RWPE1 (cell line): ENCODE measurements around the gene ACTL6B.

Experiments used
- CTCF ChIA-PET: fragments of 350-600 bp; sonication (Branson Sonifier 250); formaldehyde crosslinking; extraction: SDS; loops from one replicate; lab custom pipeline; 2021; lab: Yijun Ruan, JAX
- POLR2A ChIA-PET: fragments of 400-600 bp; formaldehyde crosslinking; extraction: SDS; loops from one replicate; lab custom pipeline; 2020; ENCODE audit warnings: antibody characterized with exemption; ENCODE audit not compliant: low non-redundant PET; lab: Yijun Ruan, JAX
- DNase-seq: peaks from one replicate; pipeline ENCODE4 v3.0.0; 2012; ENCODE audit warnings: low spot score
- H3K27ac ChIP-seq: fragments of 450-650 bp; 2 replicates; pipeline ENCODE4 v1.5.1; 2017
- TF ChIP-seq, protein P1 (sequence below): fragments of 450-650 bp; conservative IDR thresholded peaks from 2 replicates; pipeline ENCODE4 v1.5.1; 2017; ENCODE audit warnings: low read depth, mild to moderate bottlenecking

The ACTL6B gene

DNA sequence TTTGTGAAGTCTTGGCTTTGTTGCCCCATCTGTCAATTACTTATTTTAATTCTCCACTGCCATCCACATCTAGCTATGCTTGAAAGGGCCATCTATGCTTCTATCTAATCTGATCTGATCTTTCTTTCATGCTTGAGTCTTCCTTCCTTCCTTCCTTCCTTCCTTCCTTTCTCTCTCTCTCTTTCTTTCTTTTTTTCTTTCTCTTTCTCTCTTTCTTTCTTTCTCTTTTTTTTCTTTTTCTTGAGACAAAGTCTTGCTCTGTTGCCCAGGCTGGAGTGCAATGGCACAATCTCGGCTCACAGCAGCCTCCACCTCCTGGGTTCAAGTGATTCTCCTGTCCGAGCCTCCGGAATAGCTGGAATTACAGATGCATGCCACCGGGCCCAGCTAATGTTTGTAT, 26.2 kb downstream of the ACTL6B start:
- TF ChIP-seq, protein P1, sequence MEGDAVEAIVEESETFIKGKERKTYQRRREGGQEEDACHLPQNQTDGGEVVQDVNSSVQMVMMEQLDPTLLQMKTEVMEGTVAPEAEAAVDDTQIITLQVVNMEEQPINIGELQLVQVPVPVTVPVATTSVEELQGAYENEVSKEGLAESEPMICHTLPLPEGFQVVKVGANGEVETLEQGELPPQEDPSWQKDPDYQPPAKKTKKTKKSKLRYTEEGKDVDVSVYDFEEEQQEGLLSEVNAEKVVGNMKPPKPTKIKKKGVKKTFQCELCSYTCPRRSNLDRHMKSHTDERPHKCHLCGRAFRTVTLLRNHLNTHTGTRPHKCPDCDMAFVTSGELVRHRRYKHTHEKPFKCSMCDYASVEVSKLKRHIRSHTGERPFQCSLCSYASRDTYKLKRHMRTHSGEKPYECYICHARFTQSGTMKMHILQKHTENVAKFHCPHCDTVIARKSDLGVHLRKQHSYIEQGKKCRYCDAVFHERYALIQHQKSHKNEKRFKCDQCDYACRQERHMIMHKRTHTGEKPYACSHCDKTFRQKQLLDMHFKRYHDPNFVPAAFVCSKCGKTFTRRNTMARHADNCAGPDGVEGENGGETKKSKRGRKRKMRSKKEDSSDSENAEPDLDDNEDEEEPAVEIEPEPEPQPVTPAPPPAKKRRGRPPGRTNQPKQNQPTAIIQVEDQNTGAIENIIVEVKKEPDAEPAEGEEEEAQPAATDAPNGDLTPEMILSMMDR: no peak
- peak overlapping the region; percentile 19 for H3K27ac ChIP-seq
- no peak for DNase-seq
- ChIA-PET POLR2A (no interaction called here), CTCF (interaction anchor here (0.5 to 1.0 kb wide), 3 partner anchors 9 to 90 kb away, joined by 4 to 7 read pairs (median 5); partner anchors contain the start of gene EPO)

- TF ChIP-seq, protein P1: peak; percentile 34; the same call in 1 of the 2 replicates
- ChIA-PET CTCF (interaction anchor here (0.6 to 1.0 kb wide), 4 partner anchors 21 to 184 kb away, joined by 3 to 4 read pairs (median 4); no protein-coding TSS in a partner anchor), POLR2A (no interaction called here)
- H3K27ac ChIP-seq: peak overlapping the region; percentile 19
- DNase-seq: no peak
These were observed 27.0 kb downstream of the ACTL6B start for GRCh38 chr7:100629117-100629716.

DNA sequence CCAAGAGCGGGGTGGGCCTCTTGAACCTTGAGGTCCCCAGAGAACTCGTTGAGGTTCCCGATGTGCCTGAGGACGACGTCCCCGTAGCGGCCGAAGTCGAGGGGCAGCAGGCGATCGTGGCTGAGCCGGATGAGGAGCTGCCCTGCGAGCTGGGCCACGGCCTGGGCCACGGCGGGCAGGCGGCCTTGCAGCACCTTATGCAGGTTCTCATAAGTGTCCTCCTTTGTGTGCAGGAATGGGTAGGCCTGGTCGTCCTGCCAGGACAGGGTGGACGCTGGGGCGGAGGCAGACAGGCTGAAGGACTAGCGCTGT, 29.1 kb downstream of the ACTL6B start:
- ChIA-PET CTCF (interaction anchor here (0.7 to 1.1 kb wide), 2 partner anchors 71 to 78 kb away, joined by 4 to 6 read pairs; no protein-coding TSS in a partner anchor), POLR2A (interaction anchor here (0.6 kb wide), 1 partner anchor 48 kb away, joined by 3 read pairs; no protein-coding TSS in a partner anchor)
- peak overlapping the region; percentile 67 for H3K27ac ChIP-seq
- TF ChIP-seq, protein P1: no peak
- DNase-seq: no peak

DNA sequence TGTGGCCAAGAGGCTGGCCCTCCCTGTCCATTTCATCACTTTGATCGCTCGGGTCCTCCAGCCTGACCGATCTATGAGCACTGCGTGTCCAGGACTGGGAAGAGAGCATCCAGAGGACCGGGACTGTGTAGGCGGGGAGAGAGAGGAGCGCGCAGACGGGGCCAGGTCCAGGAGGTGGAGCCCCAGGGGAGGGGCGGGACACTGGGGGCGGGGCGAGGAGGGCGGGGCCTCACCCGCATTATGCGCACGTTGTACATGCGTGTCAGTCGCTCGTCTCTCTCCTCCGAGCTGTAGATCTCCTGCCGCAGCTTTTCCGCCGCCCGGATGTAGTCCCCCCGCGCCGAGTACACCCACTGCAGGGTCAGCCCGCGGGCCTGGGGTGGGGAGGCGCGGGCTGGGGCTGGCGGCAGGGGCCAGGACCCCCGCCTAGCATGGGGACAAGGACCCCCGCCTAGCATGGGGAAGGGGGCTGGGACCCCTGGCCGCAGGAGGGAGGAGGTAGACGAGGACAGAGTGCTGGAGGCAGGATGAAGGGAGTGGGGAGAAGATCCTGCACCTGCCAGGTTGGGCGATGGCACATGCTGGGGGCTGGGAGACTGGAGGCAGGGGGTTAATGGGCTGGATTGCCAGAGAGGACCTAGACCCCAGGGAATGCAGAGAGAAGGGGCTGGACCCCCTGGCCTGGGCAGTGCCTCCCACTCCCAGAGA, 29.6 kb downstream of the ACTL6B start:
- POLR2A ChIA-PET: no interaction called here

DNA sequence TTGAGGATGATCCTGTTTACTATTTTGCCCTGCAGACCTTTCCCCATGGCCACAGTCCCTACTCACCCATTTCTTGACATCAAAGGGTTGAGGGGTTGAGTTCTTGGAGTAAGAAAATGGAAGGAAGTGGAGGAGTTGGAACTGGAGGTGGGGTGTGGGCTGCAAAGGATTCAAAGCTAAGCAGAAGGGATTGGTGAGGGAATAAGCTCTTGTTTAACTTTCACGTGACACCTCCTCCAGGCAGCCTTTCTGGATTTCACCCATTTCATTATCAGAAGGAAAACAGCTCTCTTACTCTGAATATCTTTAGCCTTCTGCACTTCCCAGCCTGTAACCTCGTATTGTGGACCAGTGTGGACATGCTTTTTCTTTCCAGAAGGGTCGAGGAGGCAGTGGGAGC, 30.2 kb downstream of the ACTL6B start:
- CTCF ChIA-PET: interaction anchor here (0.6 to 1.1 kb wide), 2 partner anchors 79 to 82 kb away, joined by 3 to 4 read pairs; no protein-coding TSS in a partner anchor
- no peak for DNase-seq
- TF ChIP-seq, protein P1: no peak
- POLR2A ChIA-PET: no interaction called here
- peak overlapping the region; percentile 67 for H3K27ac ChIP-seq

More for the DNA sequence above, 29.6 kb downstream of the ACTL6B start:
- TF ChIP-seq, protein P1: no peak
- CTCF ChIA-PET: interaction anchor here (0.6 to 1.1 kb wide), 3 partner anchors 71 to 83 kb away, joined by 3 to 6 read pairs (median 4); no protein-coding TSS in a partner anchor
- peak; percentile 98 for DNase-seq
- peak overlapping the region; percentile 67 for H3K27ac ChIP-seq

DNA sequence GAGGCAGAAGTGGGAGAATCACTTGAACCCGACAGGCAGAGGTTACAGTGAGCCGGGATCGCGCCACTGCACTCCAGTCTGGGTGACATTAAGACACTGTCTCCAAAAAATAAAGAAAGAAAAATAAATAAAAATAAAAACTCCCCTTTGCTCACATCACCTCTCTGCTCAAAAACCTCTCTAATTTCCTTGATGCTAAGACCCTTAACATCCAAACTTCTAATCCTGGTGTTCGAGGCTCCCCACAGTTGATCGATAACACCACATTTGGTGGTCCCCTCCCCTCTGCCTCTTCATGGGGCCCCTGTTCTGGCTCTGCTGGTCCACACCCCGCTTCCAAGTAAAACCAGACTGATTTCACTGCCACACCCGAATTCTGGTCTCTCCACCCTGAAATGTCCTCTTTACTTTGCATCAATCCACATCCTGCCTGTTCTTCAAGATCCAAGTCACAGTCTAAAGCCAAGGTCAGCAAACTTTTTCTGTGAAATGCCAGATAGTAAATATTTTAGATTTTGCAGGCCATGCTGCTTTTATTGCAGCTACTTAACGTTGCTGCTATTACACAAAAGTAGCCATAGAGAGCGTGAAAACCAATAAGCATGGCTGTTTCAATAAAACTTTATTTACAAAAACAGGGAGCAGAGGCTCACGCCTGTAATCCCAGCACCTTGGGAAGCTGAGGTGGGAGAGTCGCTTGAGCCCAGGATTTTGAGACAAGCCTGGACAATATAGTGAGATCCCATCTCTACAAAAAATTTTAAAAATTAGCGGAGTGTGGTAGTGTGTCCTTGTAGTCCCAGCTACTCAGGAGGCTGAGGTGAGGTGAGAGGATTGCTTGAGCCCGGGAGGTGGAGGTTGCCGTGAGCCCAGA, 32.1 kb downstream of the ACTL6B start:
- TF ChIP-seq, protein P1: no peak
- POLR2A ChIA-PET: no interaction called here
- no peak overlapping the region for H3K27ac ChIP-seq
- CTCF ChIA-PET: no interaction called here
- DNase-seq: no peak
